Skin epidermis (tissue), 12 donors: Measurements from ENCODE around the gene SYCP2L.
A peak's percentile ranks its signal among the peaks of the same experiment; 100 is the strongest.
"Not testable (repeated sequence)": the region's sequence is repeated elsewhere in the genome, so short reads cannot be mapped to it uniquely, and the experiment has no call there.

Source experiments
- H3K27ac ChIP-seq, 21 experiments: fragments of 200-600 bp; sonication (generic) in 11 of 21; one replicate each; pipeline ENCODE4 v1.5.0; 2020; ENCODE audit warnings: mild to moderate bottlenecking in 3 of 21, inconsistent platforms in 2 of 21, moderate library complexity in 2 of 21
- H3K4me3 ChIP-seq, 7 experiments: fragments of 200-600 bp; sonication (generic) in 2 of 7; one replicate each; pipeline ENCODE4 v1.5.0; 2020; ENCODE audit warnings: inconsistent platforms in 2 of 7, mild to moderate bottlenecking in 2 of 7, moderate library complexity in 1 of 7

The SYCP2L gene

GRCh38 chr6:10886691-10887502 is at the start of gene SYCP2L:
TSS of gene SYCP2L (plus strand) at chr6:10887052. CDS start at chr6:10887127, 75 bp downstream.
- no peak within 1 kb of the TSS for H3K27ac ChIP-seq
- peak within 1 kb of the TSS; percentile 4 to 37 (median 28) for H3K4me3 ChIP-seq

GRCh38 chr6:10837622-10837994 is 49.2 kb upstream of the SYCP2L start:
- H3K27ac ChIP-seq: peak overlapping the region in 6 of 21 experiments; percentile 38 to 76 (median 64)
- H3K4me3 ChIP-seq: peak overlapping the region; percentile 36 to 57 (median 53)

GRCh38 chr6:10837995-10838793 is 48.7 kb upstream of the SYCP2L start, which contains the start of gene MAK:
TSS of gene MAK (minus strand) at chr6:10838539. CDS start at chr6:10830648, 7,891 bp downstream.
- peak within 1 kb of the TSS in 11 of 21 experiments; percentile 30 to 76 (median 61) for H3K27ac ChIP-seq
- peak within 1 kb of the TSS; percentile 36 to 57 (median 53) for H3K4me3 ChIP-seq

- peak overlapping the region in 4 of 21 experiments; percentile 30 to 72 (median 56) for H3K27ac ChIP-seq
- H3K4me3 ChIP-seq: peak overlapping the region; percentile 36 to 57 (median 53)
Observed at GRCh38 chr6:10838794-10839333, 48.0 kb upstream of the SYCP2L start.

- Histone ChIP-seq H3K27ac (no peak overlapping the region), H3K4me3 (no peak overlapping the region)
Observed at GRCh38 chr6:10843554-10843953, 43.3 kb upstream of the SYCP2L start.

- Histone ChIP-seq H3K4me3 (no peak overlapping the region), H3K27ac (no peak overlapping the region)
Observed at GRCh38 chr6:10847684-10848083, 39.2 kb upstream of the SYCP2L start.

GRCh38 chr6:10849901-10850300 is 37.0 kb upstream of the SYCP2L start:
- Histone ChIP-seq H3K27ac (no peak overlapping the region), H3K4me3 (no peak overlapping the region)

- Histone ChIP-seq H3K27ac (no peak overlapping the region), H3K4me3 (no peak overlapping the region)
Observed at GRCh38 chr6:10850728-10851127, 36.1 kb upstream of the SYCP2L start.

- Histone ChIP-seq H3K27ac (no peak overlapping the region), H3K4me3 (no peak overlapping the region)
Observed at GRCh38 chr6:10852361-10852960, 34.4 kb upstream of the SYCP2L start.

- not testable (repeated sequence) for H3K4me3 ChIP-seq, H3K27ac ChIP-seq
Observed at GRCh38 chr6:10853849-10854300, 33.0 kb upstream of the SYCP2L start.

GRCh38 chr6:10854922-10855632 is 31.8 kb upstream of the SYCP2L start:
- Histone ChIP-seq H3K27ac (no peak overlapping the region), H3K4me3 (no peak overlapping the region)

- H3K27ac ChIP-seq: no peak overlapping the region
- no peak overlapping the region for H3K4me3 ChIP-seq
Observed at GRCh38 chr6:10857259-10857658, 29.6 kb upstream of the SYCP2L start.

- Histone ChIP-seq H3K27ac (no peak overlapping the region), H3K4me3 (no peak overlapping the region)
Observed at GRCh38 chr6:10861086-10861485, 25.8 kb upstream of the SYCP2L start.

GRCh38 chr6:10862361-10862760 is 24.5 kb upstream of the SYCP2L start:
- no peak overlapping the region for H3K27ac ChIP-seq
- no peak overlapping the region for H3K4me3 ChIP-seq

GRCh38 chr6:10863031-10863430 is 23.8 kb upstream of the SYCP2L start:
- H3K27ac ChIP-seq: not testable (repeated sequence)

GRCh38 chr6:10866709-10867108 is 20.1 kb upstream of the SYCP2L start:
- H3K27ac ChIP-seq, H3K4me3 ChIP-seq: not testable (repeated sequence)

More at GRCh38 chr6:10863031-10863430, 23.8 kb upstream of the SYCP2L start:
- not testable (repeated sequence) for H3K4me3 ChIP-seq

GRCh38 chr6:10867952-10868351 is 18.9 kb upstream of the SYCP2L start:
- no peak overlapping the region for H3K4me3 ChIP-seq
- no peak overlapping the region for H3K27ac ChIP-seq

- Histone ChIP-seq H3K27ac (no peak overlapping the region), H3K4me3 (no peak overlapping the region)
Observed at GRCh38 chr6:10873374-10873773, 13.5 kb upstream of the SYCP2L start.

GRCh38 chr6:10874207-10874606 is 12.6 kb upstream of the SYCP2L start:
- H3K27ac ChIP-seq: no peak overlapping the region

More at GRCh38 chr6:10874207-10874606, 12.6 kb upstream of the SYCP2L start:
- no peak overlapping the region for H3K4me3 ChIP-seq
